Stimulated activated CD4-positive, alpha-beta T cell treated with anti-CD3 and anti-CD28 coated beads, Interleukin-4, amount 100 ng/mL, for 4 hours (primary cell): ENCODE results near the gene ZNF214.

Source experiments
- DNase-seq, 2 experiments: peaks; one replicate each; pipeline ENCODE4 v3.0.0-alpha.2; 2020

ZNF214 gene

DNA sequence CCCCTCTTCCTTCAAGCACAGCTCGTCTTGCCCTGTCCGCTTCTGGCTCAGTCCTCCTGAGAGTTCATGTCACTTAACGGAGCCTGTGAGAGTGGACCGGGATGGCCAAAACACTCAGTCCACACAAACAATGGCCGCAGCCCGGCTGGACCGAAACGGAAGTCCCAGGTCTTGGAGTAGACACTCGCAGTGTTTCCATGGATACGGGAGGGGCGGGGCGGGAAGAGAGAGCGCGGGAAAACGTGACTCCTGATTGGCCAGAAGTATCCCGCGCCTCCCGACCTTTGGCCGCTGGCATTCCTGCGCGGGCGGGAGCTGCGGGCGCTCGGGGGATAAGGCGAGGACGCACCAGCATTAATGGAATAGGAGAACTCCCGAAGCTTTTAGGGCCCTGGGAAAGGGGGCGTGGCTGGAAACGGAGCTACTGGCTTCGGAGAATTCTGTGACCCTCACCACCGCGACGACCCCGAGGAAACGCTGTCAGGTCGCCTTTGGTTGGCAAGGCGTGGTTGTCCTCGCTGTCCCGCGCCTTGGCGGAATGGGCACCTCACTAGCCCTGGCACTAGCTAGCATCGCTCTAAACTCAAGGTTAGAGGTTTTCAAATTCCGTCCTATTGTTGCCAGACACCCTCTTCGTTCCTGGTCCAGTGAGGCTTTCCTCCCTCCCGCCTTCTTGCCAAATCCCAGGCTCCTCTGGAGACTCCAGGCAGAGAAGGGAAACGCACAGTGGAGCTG lies at the start of gene ZNF214, which contains the start of gene NLRP14:
TSS of gene ZNF214 (minus strand) at position 164 of the 735 bp plus-strand sequence. CDS start 17,511 bp downstream, outside the sequence.
TSS of gene NLRP14 (plus strand) at position 297 of the 735 bp plus-strand sequence. CDS start 18,108 bp downstream, outside the sequence.
- no peak for DNase-seq

GRCh38 chr11:7062534-7062933 lies 42.4 kb upstream of the ZNF214 start:
- no peak for DNase-seq

DNA sequence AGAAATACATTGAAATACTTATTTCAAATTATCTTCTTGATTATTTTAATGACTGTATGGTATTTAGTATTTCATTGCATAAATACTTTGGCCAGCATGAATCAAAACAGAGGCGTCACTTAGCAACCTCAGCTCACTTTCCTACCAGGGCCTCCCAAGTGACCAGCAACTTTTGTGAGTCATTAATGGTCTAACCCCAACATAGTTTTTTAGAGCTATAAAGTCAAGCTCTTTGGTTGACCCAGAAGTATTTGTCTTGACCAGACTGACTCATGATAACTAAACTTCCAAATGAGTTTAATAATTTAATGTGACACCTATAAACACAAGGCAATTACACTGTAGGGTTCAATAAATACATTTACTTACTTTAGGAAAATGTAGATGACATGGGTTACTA lies 40.7 kb upstream of the ZNF214 start:
- DNase-seq, result no peak

- DNase-seq, result no peak
Measured at GRCh38 chr11:7057641-7058040, 37.5 kb upstream of the ZNF214 start.

GRCh38 chr11:7056828-7057513 lies 36.8 kb upstream of the ZNF214 start:
- no peak for DNase-seq

DNA sequence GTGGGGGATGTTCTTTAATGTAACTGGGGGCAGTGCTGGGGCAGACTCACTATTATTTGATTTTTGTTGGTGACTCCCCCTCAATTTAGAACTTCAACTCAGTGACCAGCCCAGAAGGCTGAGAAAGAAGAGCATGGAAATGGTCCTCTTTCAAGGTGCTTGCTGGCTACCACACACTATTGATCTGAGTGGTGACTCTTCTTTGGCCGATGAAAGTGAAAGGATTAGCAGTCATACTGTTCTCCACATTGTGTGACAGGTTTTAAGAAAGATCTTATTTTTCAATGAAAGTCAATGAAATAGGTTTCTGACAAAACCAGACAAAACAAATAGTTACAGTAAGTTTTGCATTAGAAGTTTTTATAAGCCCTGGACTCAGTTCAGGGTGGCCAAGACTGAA lies 30.0 kb upstream of the ZNF214 start:
- no peak for DNase-seq

GRCh38 chr11:7046474-7047175 lies 26.5 kb upstream of the ZNF214 start:
- no peak for DNase-seq

- no peak for DNase-seq
Measured at GRCh38 chr11:7034019-7034418, 13.9 kb upstream of the ZNF214 start.

DNA sequence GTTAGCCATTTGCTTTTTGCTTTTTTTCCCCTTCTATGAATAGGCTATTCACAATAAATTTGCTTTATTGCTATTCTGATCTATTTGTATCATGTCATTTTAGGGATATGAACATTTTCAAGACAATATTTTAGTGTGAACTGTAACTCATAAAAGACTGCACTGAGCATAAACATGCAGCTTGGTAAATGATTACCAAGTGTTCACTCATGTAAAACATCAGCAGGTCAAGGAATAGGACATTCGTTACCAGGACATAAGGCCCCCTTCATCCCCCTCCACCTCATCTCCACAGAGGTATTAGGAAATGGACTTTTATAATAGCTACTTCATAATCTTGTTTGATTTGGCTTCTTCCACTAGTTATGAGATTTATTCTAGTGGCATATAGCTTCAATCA lies 12.5 kb upstream of the ZNF214 start:
- no peak for DNase-seq

GRCh38 chr11:7031471-7031871 lies 11.3 kb upstream of the ZNF214 start:
- no peak for DNase-seq

DNA sequence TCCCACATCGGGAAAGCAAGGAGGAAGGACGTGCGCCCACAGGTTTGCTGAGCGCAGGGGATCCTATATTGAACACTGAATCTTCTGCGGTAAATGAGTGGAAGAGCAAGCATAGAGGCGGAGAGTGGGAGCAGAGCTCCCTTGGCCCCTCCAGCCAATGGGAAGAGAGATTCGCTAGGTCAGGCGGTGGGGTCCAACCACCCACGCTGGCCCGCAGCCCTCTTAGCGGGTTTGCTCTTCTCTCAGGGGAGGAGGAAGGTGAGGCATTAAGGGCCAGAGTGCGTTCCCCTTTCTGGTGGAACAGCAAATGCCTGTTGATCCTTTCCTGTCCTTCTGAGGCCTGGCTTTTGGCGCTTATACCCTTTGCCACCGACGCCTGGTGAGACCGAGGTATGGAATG lies 10.7 kb upstream of the ZNF214 start:
- DNase-seq, result no peak

- DNase-seq, result no peak
Measured at GRCh38 chr11:7028141-7028540, 8.0 kb upstream of the ZNF214 start.

GRCh38 chr11:7021318-7021717 lies 1.2 kb upstream of the ZNF214 start:
- DNase-seq, result no peak

DNA sequence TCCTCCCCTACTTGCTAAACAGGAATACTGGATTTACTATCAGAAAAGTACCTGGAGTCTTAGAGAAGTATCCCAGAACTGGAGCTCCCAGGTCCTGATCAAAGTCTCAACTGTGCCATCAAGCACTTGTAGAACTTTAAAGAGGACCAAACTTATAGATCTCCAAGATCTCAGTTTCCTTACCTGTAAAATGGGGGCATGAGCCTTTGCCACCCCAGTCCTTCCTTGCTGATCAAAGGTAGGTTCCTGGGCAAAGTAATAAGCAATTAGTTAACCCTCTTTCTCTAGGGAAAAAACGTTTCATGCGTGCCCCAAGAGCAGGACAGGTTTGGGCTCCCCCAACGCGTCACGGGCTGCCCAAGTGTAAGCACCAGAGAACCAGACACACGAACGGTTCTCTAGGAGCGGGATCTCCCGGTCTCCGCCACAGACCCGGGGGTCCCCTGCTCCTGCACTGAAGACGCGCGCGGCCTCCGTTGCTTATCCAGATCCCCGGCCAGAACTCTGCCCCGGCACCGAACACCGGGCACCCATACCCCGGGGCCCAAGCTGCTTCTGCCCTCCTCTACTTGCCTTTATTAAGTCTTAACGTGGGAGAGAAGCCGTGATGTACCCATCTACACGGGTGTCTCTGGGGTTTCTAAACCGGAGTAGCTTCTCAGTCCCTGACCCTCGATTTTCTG lies 505 bp downstream of the ZNF214 start:
- DNase-seq, result no peak

DNA sequence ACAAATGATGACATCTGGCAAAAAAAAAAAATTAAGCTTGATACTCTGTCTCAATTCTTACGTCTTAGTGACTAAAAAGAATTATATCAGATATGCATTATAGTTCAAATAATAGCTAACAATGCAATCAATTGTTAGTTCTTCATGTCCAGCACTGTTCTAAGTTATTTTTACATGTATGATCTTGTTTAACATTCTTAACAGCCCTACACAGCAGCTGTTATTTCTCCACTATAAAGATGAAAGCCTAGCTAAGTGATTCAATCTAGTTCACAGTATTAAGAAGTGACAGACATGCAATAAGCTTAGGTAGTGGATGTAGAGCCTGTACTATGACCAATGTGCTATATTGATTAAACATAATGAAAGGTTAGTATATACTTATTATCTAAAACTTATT lies 4.1 kb downstream of the ZNF214 start:
- DNase-seq, result no peak

DNA sequence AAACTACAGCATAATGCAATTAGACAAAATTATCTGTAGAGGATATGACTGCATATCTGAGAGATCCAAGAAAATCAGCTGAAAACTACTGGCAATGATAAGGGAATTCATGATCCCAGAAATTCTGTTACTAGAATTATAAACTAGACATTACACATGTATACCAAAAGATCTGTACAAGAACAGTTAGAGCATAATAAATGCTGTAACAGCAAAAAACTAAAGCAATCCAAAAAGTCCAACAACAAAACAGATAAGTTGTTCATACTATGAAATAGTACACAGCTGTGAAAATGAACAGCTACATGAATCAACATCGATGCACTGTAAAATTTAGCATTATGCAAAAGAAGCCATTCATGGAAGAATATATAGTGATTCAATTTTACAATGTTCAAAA lies 6.0 kb downstream of the ZNF214 start:
- DNase-seq, result no peak

DNA sequence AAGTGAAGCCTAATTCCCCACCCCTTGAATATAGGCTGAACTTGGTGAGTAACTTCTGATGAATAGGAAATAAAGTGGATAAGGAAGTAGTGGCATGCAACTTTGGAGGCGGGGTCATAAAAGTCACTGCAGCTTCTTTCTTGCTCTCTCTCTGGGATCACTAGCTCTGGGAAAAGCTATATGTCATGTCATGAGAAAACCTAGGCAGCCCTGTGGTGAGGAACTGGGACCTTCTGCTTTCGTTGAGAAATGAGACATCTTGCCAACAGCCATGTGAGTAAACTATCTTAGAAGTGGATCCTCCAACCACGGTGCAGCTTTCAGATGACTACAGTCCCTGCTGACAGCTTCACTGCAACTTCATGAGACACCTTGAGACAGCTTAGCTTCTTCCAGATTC lies 15.7 kb downstream of the ZNF214 start:
- no peak for DNase-seq

GRCh38 chr11:6995703-6996102 lies 24.4 kb downstream of the ZNF214 start:
- DNase-seq, result no peak

- no peak for DNase-seq
Measured at GRCh38 chr11:6992457-6993417, 27.4 kb downstream of the ZNF214 start.

DNA sequence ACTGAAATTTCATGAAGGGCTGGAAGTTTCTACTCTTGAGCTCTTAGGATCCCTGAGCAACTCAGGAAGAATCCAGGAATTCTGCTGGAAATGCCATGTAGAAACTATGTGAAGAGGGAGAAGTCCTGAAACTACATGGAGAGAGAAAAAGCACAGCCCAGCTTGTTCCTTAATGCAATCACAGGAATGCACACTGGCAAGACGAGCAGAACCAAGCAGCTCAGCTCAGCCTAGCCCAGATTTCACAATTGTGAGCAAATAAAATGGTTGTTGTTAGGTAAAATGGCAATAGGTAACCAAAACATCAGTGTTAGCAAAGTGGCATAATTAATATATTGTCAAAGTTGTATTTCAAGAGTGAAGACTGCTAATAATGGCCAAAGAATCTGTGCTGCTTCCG lies 28.1 kb downstream of the ZNF214 start:
- DNase-seq, result no peak

DNA sequence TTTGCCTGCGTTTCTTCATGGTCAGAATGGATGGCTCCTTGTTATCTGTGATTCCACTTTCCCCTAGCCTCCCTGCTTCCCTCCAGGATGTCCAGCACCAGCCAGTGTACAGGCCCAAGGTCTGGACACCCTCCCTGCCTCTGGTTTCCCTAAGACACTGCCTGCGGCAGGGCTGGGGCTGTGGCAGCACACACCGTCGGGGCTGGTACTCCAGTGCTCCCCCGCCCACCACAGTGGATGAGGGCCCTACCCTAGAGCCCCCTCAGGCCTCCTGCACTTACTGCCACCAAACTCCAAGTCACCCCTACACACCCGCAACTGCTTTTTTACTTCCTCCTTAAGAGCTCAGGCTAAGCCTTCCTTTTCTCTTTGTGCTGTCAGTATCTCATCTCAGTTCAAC lies 28.9 kb downstream of the ZNF214 start:
- DNase-seq, result no peak

DNA sequence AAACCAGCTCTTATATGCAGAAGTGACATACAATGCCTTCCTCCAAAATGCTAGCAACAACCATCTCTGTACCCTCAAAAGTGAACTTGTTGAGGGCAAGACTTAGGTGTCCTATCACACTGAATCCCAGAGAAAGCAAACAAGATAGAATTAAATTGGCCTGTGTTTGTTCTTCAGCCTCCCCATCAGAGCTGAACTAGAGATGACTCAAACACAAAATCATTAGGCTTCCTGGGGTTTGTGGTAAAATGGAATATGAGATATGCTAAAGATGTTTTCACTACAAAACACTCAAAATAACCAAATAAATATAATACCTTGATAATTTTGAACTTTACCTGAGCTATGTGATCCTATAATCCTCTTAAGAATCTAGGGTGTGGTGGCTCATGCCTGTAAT lies 31.6 kb downstream of the ZNF214 start:
- no peak for DNase-seq
